Measurements from ENCODE around the gene CARMIL1.

DNA sequence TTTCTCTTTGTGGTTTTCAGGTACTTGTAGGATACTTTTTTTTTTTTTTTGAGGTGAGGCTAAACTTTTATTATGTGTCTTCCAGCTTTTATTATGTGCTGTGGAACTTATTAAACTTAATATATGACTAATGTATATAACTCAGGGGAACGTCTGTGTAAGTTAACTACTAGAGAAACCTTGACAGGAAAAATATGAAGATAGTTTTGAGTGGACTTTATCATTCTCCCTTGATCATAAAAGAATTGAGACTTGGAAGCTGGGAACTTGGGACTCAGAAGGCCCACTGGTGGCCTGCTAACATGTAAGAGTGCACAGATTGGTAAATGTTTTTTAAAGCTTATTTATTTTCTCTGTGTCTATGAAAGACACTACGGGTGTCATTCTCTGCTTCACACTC, 73.1 kb downstream of the CARMIL1 start:
- no peak for TF ChIP-seq CTCF (IDR thresholded peaks at IDR 0.05; ENCODE audit: control extremely low read depth in 1 of 3, insufficient read depth in 1 of 3, low read depth in 1 of 3, low read length in 3 of 3)
- no peak for TF ChIP-seq SIX5 (IDR thresholded peaks at IDR 0.05; ENCODE audit: low read depth, low read length)
- TF ChIP-seq SP4 (IDR thresholded peaks at IDR 0.05; ENCODE audit: low read length) = no peak
- no peak for TF ChIP-seq EZH2 (IDR thresholded peaks at IDR 0.05; ENCODE audit: low read depth, low read length, severe bottlenecking)
- TF ChIP-seq EGR1 (IDR thresholded peaks at IDR 0.05; ENCODE audit: borderline replicate concordance, low read depth, low read length) = no peak

Data from H1 (cell line).